IMR-90 (cell line): Measurements from ENCODE around the gene FBXW12. TPM values are rescaled to one million over a fixed set of nuclear protein-coding genes. Genes with fewer than 3 reads are reported as not detected.
"Not testable (repeated sequence)": the region's sequence is repeated elsewhere in the genome, so short reads cannot be mapped to it uniquely, and the experiment has no call there.

Experiments
- ATAC-seq: fragments of 200-7000 bp; cut with Tn5 transposase; 2 replicates; pipeline ENCODE4 v1.9.1; 2020; ENCODE audit warnings: low read depth, mild to moderate bottlenecking, moderate library complexity
- BruUV-seq: library from RNA; stranded (reverse); fragments of 400-500 nt; replicated peaks from 2 replicates; lab custom pipeline; 2021; lab: Mats Ljungman, UMichigan
- CTCF ChIA-PET: fragments of 300-600 bp; formaldehyde crosslinking; extraction: SDS; loops from one replicate; lab custom pipeline; 2021; ENCODE audit warnings: antibody characterized with exemption; lab: Yijun Ruan, JAX
- POLR2A ChIA-PET: fragments of 300-600 bp; sonication (Branson Sonifier 250); formaldehyde crosslinking; loops from one replicate; lab custom pipeline; 2022; ENCODE audit warnings: antibody characterized with exemption; ENCODE audit not compliant: unreplicated experiment; lab: Charles Lee
- DNase-seq: peaks from one replicate; pipeline ENCODE4 v3.0.0; 2013
- H2AFZ ChIP-seq: replicated peaks from 2 replicates; pipeline ENCODE3; 2013; ENCODE audit warnings: low read length, mild to moderate bottlenecking; ENCODE audit not compliant: poor library complexity
- H2AK5ac ChIP-seq: 2 replicates; pipeline ENCODE4 v1.6.1; 2013; ENCODE audit warnings: low read depth, low read length, inconsistent platforms
- H2AK9ac ChIP-seq: replicated peaks from 2 replicates; pipeline ENCODE3; 2013; ENCODE audit warnings: mild to moderate bottlenecking, low read depth, low read length, moderate library complexity; ENCODE audit not compliant: poor library complexity
- H2BK120ac ChIP-seq: 2 replicates; pipeline ENCODE4 v1.6.1; 2013; ENCODE audit warnings: low read depth, low read length, inconsistent platforms
- H2BK15ac ChIP-seq: 3 replicates; pipeline ENCODE4 v1.6.1; 2013; ENCODE audit warnings: low read depth, low read length, inconsistent platforms
- H2BK20ac ChIP-seq: 2 replicates; pipeline ENCODE4 v1.6.1; 2013; ENCODE audit warnings: low read depth, mild to moderate bottlenecking, inconsistent platforms, low read length, moderate library complexity
- H2BK5ac ChIP-seq: 2 replicates; pipeline ENCODE4 v1.6.1; 2013; ENCODE audit warnings: mild to moderate bottlenecking, low read depth, low read length, inconsistent platforms; ENCODE audit not compliant: poor library complexity, severe bottlenecking
- H3K14ac ChIP-seq: replicated peaks from 2 replicates; pipeline ENCODE4 v1.6.1; 2013; ENCODE audit warnings: low read depth, low read length, inconsistent platforms
- H3K18ac ChIP-seq: 2 replicates; pipeline ENCODE4 v1.6.1; 2013; ENCODE audit warnings: low read depth, low read length, control low read depth
- H3K23ac ChIP-seq: 2 replicates; pipeline ENCODE4 v1.6.1; 2013; ENCODE audit warnings: low read depth, low read length, inconsistent platforms
- H3K27ac ChIP-seq: 2 replicates; pipeline ENCODE4 v1.5.1; 2013; ENCODE audit warnings: mild to moderate bottlenecking, control low read depth, low read length; ENCODE audit not compliant: insufficient read depth
- H3K27me3 ChIP-seq: 2 replicates; pipeline ENCODE4 v1.6.1; 2013; ENCODE audit warnings: low read length; ENCODE audit not compliant: control insufficient read depth, insufficient read depth
- H3K36me3 ChIP-seq: 2 replicates; pipeline ENCODE4 v1.6.1; 2013; ENCODE audit warnings: low read length, mixed read lengths; ENCODE audit not compliant: control insufficient read depth, insufficient read depth
- H3K4ac ChIP-seq: 2 replicates; pipeline ENCODE4 v1.6.1; 2013; ENCODE audit warnings: low read depth, low read length, inconsistent platforms
- H3K4me1 ChIP-seq: 2 replicates; pipeline ENCODE4 v1.6.1; 2013; ENCODE audit warnings: low read length, mixed read lengths; ENCODE audit not compliant: control insufficient read depth, insufficient read depth
- H3K4me2 ChIP-seq: 2 replicates; pipeline ENCODE4 v1.6.1; 2013; ENCODE audit warnings: low read depth, mild to moderate bottlenecking, control low read depth, low read length, moderate library complexity
- H3K4me3 ChIP-seq: 2 replicates; pipeline ENCODE4 v1.5.1; 2013; ENCODE audit warnings: low read depth, mild to moderate bottlenecking, control low read depth, low read length, moderate library complexity; ENCODE audit not compliant: insufficient read depth
- H3K56ac ChIP-seq: 2 replicates; pipeline ENCODE4 v1.6.1; 2013; ENCODE audit warnings: low read length, inconsistent platforms; ENCODE audit not compliant: insufficient read depth; ENCODE audit errors: extremely low read depth
- H3K79me1 ChIP-seq, 2 experiments: 2 replicates each; pipeline ENCODE4 v1.6.1; 2013; ENCODE audit warnings: low read length in 2 of 2, inconsistent platforms in 1 of 2, low read depth in 1 of 2
- H3K9ac ChIP-seq: 2 replicates; pipeline ENCODE4 v1.6.1; 2013; ENCODE audit warnings: low read depth, low read length, control low read depth
- H3K9me1 ChIP-seq: 2 replicates; pipeline ENCODE4 v1.6.1; 2013; ENCODE audit warnings: low read length, inconsistent platforms; ENCODE audit not compliant: insufficient read depth
- H3K9me3 ChIP-seq: 2 replicates; pipeline ENCODE4 v1.6.1; 2013; ENCODE audit warnings: low read length; ENCODE audit not compliant: control insufficient read depth, insufficient read depth
- H4K20me1 ChIP-seq: 2 replicates; pipeline ENCODE4 v1.6.1; 2013; ENCODE audit warnings: low read length, inconsistent platforms; ENCODE audit not compliant: insufficient read depth
- H4K5ac ChIP-seq: 2 replicates; pipeline ENCODE4 v1.6.1; 2013; ENCODE audit warnings: mild to moderate bottlenecking, low read depth, low read length, control low read depth
- H4K8ac ChIP-seq, 2 experiments: 2 replicates each; pipeline ENCODE4 v1.6.1; 2013; ENCODE audit warnings: low read depth in 2 of 2, low read length in 2 of 2, control low read depth in 1 of 2, inconsistent platforms in 1 of 2
- H4K91ac ChIP-seq: 2 replicates; pipeline ENCODE4 v1.6.1; 2013; ENCODE audit warnings: low read depth, low read length, inconsistent platforms; ENCODE audit not compliant: insufficient read depth
- BHLHE40 ChIP-seq: fragments of 150-350 bp; IDR thresholded peaks from 2 replicates; pipeline ENCODE4 v1.6.1; 2016; ENCODE audit warnings: mild to moderate bottlenecking, low read depth, low read length
- MXI1 ChIP-seq: IDR thresholded peaks from 2 replicates; pipeline ENCODE4 v1.6.1; 2012; ENCODE audit warnings: low read depth, mild to moderate bottlenecking, low read length, moderate library complexity, borderline replicate concordance
- POLR2A ChIP-seq: IDR thresholded peaks from 2 replicates; pipeline ENCODE4 v1.6.1; 2012; ENCODE audit warnings: mild to moderate bottlenecking, low read depth, low read length
- SMC3 ChIP-seq: fragments of 150-350 bp; IDR thresholded peaks from 2 replicates; pipeline ENCODE4 v1.6.1; 2016; ENCODE audit warnings: low read depth, mild to moderate bottlenecking, antibody characterized with exemption, low read length, moderate library complexity
- WGBS, 2 experiments: methylation state at CpG; one replicate each; pipeline versions ENCODE4 v1.1.5 to v1.1.7; 2013; ENCODE audit warnings: missing lambda C conversion rate in 2 of 2; ENCODE audit not compliant: insufficient read length in 1 of 2; ENCODE audit errors: extremely low coverage in 2 of 2; 5-methylcytosine and 5-hydroxymethylcytosine counted together
- dilution Hi-C: fragments of 300-500 bp; cut with HindIII; formaldehyde crosslinking; loops from one replicate; pipeline ENCODE4 v1.14.3; 2018; ENCODE audit warnings: low sequenced_read_pairs; ENCODE audit not compliant: unreplicated experiment
- in situ Hi-C: fragments of 300-500 bp; cut with MboI; formaldehyde crosslinking; loops from 3 replicates; pipeline ENCODE4 v1.14.3; 2019; ENCODE audit warnings: low sequenced_read_pairs, inconsistent platforms, mixed read lengths
- intact Hi-C: fragments of 100-400 bp; cut with micrococcal nuclease; formaldehyde crosslinking; loops from 2 replicates; pipeline ENCODE4 v1.10.0; 2022
- polyA plus RNA-seq, 3 experiments: library from polyadenylated mRNA; depleted of rRNA; stranded (reverse); fragments of >200 nt; gene quantifications; 2 replicates each; pipeline ENCODE4 v1.2.3, GENCODE V29; 2012; ENCODE audit warnings: low replicate concordance in 1 of 3
- total RNA-seq: library from RNA; depleted of rRNA; stranded (reverse); fragments of >200 nt; gene quantifications from 2 replicates; pipeline ENCODE4 v1.2.3, GENCODE V29; 2012
- TF ChIP-seq, protein P1 (sequence below): conservative IDR thresholded peaks from 2 replicates; pipeline ENCODE4 v1.5.1; 2012; ENCODE audit warnings: mild to moderate bottlenecking, low read depth, low read length, improper control_type of control experiment
- TF ChIP-seq, protein P2 (sequence below): fragments of 150-350 bp; IDR thresholded peaks from 2 replicates; pipeline ENCODE4 v1.6.1; 2016; ENCODE audit warnings: low read depth, mild to moderate bottlenecking, low read length, moderate library complexity, borderline replicate concordance

FBXW12 gene
- total and polyA plus RNA-seq, 2 of the 4 experiments (the other 2 are of a cell fraction): not detected

DNA sequence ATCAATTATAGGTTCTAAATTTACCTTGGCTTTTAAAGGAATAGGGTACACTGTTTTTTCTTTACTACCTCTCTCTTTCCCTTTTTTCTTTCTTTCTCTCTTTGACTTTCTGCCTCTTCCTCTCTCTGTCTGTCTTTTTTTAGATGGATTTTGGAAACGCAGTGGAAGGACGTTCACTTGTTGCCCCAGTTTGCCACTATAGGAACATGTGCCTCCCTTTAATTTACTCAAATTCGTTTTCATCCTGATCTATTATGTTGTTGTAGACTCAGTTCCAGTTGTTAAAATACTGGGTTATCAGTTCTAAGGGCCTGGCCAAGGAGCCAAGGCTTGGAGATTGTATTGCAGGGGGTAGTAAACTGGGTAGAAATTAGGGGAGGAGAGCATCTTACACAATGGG is 37.4 kb upstream of the FBXW12 start:
- Histone ChIP-seq H3K4ac (no peak overlapping the region), H2BK20ac (no peak overlapping the region), H4K8ac (no peak overlapping the region), H2BK120ac (no peak overlapping the region), H4K5ac (no peak overlapping the region), H3K9me3 (no peaks in the 10 kb centered on the region), H3K79me1 (no peaks in the 10 kb centered on the region), H3K27ac (no peak overlapping the region), H3K4me2 (no peak overlapping the region), H4K91ac (no peak overlapping the region), H3K9me1 (no peaks in the 10 kb centered on the region), H2BK15ac (no peak overlapping the region), H3K4me1 (peaks cover 3% of the 10 kb centered on the region; the same call in 1 of the 2 replicates), H2BK5ac (no peak overlapping the region), H3K4me3 (no peak overlapping the region), H2AFZ (no peak overlapping the region), H3K14ac (no peak overlapping the region), H3K9ac (no peak overlapping the region), H2AK9ac (no peak overlapping the region), H2AK5ac (no peak overlapping the region), H3K56ac (no peak overlapping the region), H3K23ac (no peak overlapping the region), H4K20me1 (no peaks in the 10 kb centered on the region), H3K18ac (no peak overlapping the region), H3K36me3 (no peaks in the 10 kb centered on the region), H3K27me3 (peaks cover 15% of the 10 kb centered on the region)
- WGBS, 2 experiments: no CpG with 5 or more reads among the region's 3 CpGs
- no TSS peak for BruUV-seq
- dilution Hi-C loops: no loop called here
- intact Hi-C loops: no loop called here
- no peak for ATAC-seq
- in situ Hi-C loops: no loop called here
- ChIA-PET POLR2A (no interaction called here), CTCF (no interaction called here)
- DNase-seq: no peak
- TF ChIP-seq BHLHE40: no peak
- no peak for TF ChIP-seq SMC3
- TF ChIP-seq, protein P1, sequence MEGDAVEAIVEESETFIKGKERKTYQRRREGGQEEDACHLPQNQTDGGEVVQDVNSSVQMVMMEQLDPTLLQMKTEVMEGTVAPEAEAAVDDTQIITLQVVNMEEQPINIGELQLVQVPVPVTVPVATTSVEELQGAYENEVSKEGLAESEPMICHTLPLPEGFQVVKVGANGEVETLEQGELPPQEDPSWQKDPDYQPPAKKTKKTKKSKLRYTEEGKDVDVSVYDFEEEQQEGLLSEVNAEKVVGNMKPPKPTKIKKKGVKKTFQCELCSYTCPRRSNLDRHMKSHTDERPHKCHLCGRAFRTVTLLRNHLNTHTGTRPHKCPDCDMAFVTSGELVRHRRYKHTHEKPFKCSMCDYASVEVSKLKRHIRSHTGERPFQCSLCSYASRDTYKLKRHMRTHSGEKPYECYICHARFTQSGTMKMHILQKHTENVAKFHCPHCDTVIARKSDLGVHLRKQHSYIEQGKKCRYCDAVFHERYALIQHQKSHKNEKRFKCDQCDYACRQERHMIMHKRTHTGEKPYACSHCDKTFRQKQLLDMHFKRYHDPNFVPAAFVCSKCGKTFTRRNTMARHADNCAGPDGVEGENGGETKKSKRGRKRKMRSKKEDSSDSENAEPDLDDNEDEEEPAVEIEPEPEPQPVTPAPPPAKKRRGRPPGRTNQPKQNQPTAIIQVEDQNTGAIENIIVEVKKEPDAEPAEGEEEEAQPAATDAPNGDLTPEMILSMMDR: no peak
- TF ChIP-seq, protein P2, sequence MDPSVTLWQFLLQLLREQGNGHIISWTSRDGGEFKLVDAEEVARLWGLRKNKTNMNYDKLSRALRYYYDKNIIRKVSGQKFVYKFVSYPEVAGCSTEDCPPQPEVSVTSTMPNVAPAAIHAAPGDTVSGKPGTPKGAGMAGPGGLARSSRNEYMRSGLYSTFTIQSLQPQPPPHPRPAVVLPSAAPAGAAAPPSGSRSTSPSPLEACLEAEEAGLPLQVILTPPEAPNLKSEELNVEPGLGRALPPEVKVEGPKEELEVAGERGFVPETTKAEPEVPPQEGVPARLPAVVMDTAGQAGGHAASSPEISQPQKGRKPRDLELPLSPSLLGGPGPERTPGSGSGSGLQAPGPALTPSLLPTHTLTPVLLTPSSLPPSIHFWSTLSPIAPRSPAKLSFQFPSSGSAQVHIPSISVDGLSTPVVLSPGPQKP: no peak
- no peak for TF ChIP-seq MXI1
- no peak for TF ChIP-seq POLR2A

DNA sequence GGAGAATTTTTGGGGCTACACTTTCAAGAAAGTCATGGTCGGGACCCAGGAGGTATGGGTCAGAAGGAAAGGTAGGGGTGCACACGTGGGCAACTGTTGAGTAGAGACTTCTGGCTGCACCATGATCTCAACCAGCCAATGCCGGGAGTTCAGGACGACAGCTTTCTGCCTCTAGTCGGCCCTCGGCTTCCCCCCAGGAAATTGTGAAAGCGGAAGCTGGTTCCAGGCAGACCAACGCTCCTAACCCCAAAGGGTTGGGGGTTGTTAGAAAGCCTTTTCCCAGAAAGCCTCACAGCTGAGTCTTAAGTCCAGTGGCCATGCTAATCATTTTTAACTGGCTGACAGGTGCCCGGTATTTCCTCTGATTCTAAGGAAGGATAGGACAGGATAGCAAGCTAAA is 36.7 kb upstream of the FBXW12 start:
- WGBS, 2 experiments: 43% methylated on average over 1 of the region's 9 CpGs; no CpG with 5 or more reads in 1 of the 2 experiments
- H2BK120ac ChIP-seq, H3K14ac ChIP-seq, DNase-seq, H3K9me3 ChIP-seq, H2AK9ac ChIP-seq, H3K4me1 ChIP-seq, H3K9ac ChIP-seq, in situ Hi-C loops, H2AK5ac ChIP-seq, H3K4ac ChIP-seq, H3K23ac ChIP-seq, H3K27ac ChIP-seq, ATAC-seq, H2AFZ ChIP-seq, H3K79me1 ChIP-seq, H3K56ac ChIP-seq, H2BK15ac ChIP-seq, H3K9me1 ChIP-seq, H4K5ac ChIP-seq, H2BK20ac ChIP-seq, BruUV-seq, intact Hi-C loops, H4K20me1 ChIP-seq, POLR2A ChIA-PET, CTCF ChIA-PET, dilution Hi-C loops, H3K18ac ChIP-seq, H4K8ac ChIP-seq, H3K4me3 ChIP-seq, H4K91ac ChIP-seq, H3K4me2 ChIP-seq, H3K36me3 ChIP-seq, H2BK5ac ChIP-seq: not testable (repeated sequence)
- peaks cover 15% of the 10 kb centered on the region for H3K27me3 ChIP-seq
